NCI-H82 treated with DMSO at 0.1 percent for 48 hours (cell line): ENCODE data around the gene BTBD10.
A peak's percentile ranks its signal among the peaks of the same experiment; 100 is the strongest.
"Not testable (repeated sequence)": the region's sequence is repeated elsewhere in the genome, so short reads cannot be mapped to it uniquely, and the experiment has no call there.

Source experiments
- DNase-seq: peaks from one replicate; lab custom pipeline; 2025; ENCODE audit not compliant: unreplicated experiment; lab: John Stamatoyannopoulos, UW

Gene BTBD10

GRCh38 chr11:13440100-13440855 is 22.7 kb downstream of the BTBD10 start:
- no peak for DNase-seq

- no peak for DNase-seq
Measured at GRCh38 chr11:13438291-13438690, 24.7 kb downstream of the BTBD10 start.

GRCh38 chr11:13436836-13437235 is 26.2 kb downstream of the BTBD10 start:
- DNase-seq: not testable (repeated sequence)

- no peak for DNase-seq
Measured at GRCh38 chr11:13434247-13435205, 28.5 kb downstream of the BTBD10 start.

- DNase-seq: no peak
Measured at GRCh38 chr11:13433437-13433836, 29.6 kb downstream of the BTBD10 start.

GRCh38 chr11:13429836-13430235 is 33.2 kb downstream of the BTBD10 start:
- DNase-seq: no peak

GRCh38 chr11:13429288-13429687 is 33.7 kb downstream of the BTBD10 start:
- no peak for DNase-seq

- no peak for DNase-seq
Measured at GRCh38 chr11:13427440-13427839, 35.6 kb downstream of the BTBD10 start.

- no peak for DNase-seq
Measured at GRCh38 chr11:13423372-13423771, 39.6 kb downstream of the BTBD10 start.

- DNase-seq: no peak
Measured at GRCh38 chr11:13421561-13421960, 41.5 kb downstream of the BTBD10 start.

GRCh38 chr11:13415201-13415600 is 47.8 kb downstream of the BTBD10 start:
- DNase-seq: no peak

- DNase-seq: no peak
Measured at GRCh38 chr11:13405220-13405619, 57.8 kb downstream of the BTBD10 start.

GRCh38 chr11:13398335-13398734 is 64.7 kb downstream of the BTBD10 start:
- not testable (repeated sequence) for DNase-seq

- DNase-seq: no peak
Measured at GRCh38 chr11:13391217-13391616, 71.8 kb downstream of the BTBD10 start.

GRCh38 chr11:13388741-13389140 is 74.3 kb downstream of the BTBD10 start:
- DNase-seq: no peak

- DNase-seq: no peak
Measured at GRCh38 chr11:13386567-13386966, 76.5 kb downstream of the BTBD10 start.

GRCh38 chr11:13384908-13385640 is 77.9 kb downstream of the BTBD10 start:
- DNase-seq: peak; percentile 1

GRCh38 chr11:13382751-13383150 is 80.3 kb downstream of the BTBD10 start:
- no peak for DNase-seq

- no peak for DNase-seq
Measured at GRCh38 chr11:13380731-13381130, 82.3 kb downstream of the BTBD10 start.

GRCh38 chr11:13378316-13378715 is 84.7 kb downstream of the BTBD10 start:
- DNase-seq: no peak

GRCh38 chr11:13376838-13377237 is 86.2 kb downstream of the BTBD10 start:
- no peak for DNase-seq
